Nephron (organoid): ENCODE measurements around the gene KAT7.
A peak's percentile ranks its signal among the peaks of the same experiment; 100 is the strongest.

Experiments
- H3K27ac Mint-ChIP-seq, 3 experiments: 2 replicates each; pipeline ENCODE4 v1.8.0; 2020; ENCODE audit warnings: mixed read lengths in 3 of 3, mild to moderate bottlenecking in 2 of 3, moderate library complexity in 1 of 3
- H3K27me3 Mint-ChIP-seq: 2 replicates; pipeline ENCODE4 v1.8.0; 2021; ENCODE audit warnings: low read depth, mild to moderate bottlenecking, moderate library complexity, mixed read lengths
- H3K36me3 Mint-ChIP-seq: 2 replicates; pipeline ENCODE4 v1.8.0; 2020; ENCODE audit warnings: low read depth, mixed read lengths
- H3K4me1 Mint-ChIP-seq: 2 replicates; pipeline ENCODE4 v1.8.0; 2020; ENCODE audit warnings: mixed read lengths
- H3K4me3 Mint-ChIP-seq, 3 experiments: 2 replicates each; pipeline ENCODE4 v1.8.0; 2020; ENCODE audit warnings: mild to moderate bottlenecking in 3 of 3, mixed read lengths in 3 of 3, moderate library complexity in 2 of 3
- H3K9me3 Mint-ChIP-seq: 2 replicates; pipeline ENCODE4 v1.8.0; 2020; ENCODE audit warnings: mixed read lengths
- CTCF ChIP-seq, 3 experiments: fragments of 200-600 bp; sonication (generic); IDR thresholded peaks; one replicate each; pipeline ENCODE4 v1.5.0; 2021; ENCODE audit warnings: antibody characterized with exemption in 3 of 3; ENCODE audit not compliant: unreplicated experiment in 3 of 3

KAT7 gene

GRCh38 chr17:49866882-49867413 lies 78.5 kb downstream of the KAT7 start:
- Mint-ChIP-seq H3K36me3 (no peaks in the 10 kb centered on the region), H3K27me3 (peaks cover 12% of the 10 kb centered on the region), H3K4me1 (peaks cover 13% of the 10 kb centered on the region), H3K9me3 (no peaks in the 10 kb centered on the region), H3K4me3 (no peak overlapping the region), H3K27ac (no peak overlapping the region)
- TF ChIP-seq CTCF (IDR thresholded peaks at IDR 0.05; ENCODE audit: unreplicated experiment in 3 of 3), result no peak

GRCh38 chr17:49869038-49869374 lies 80.5 kb downstream of the KAT7 start:
- peak overlapping the region in 1 of 3 experiments; percentile 23 for H3K27ac Mint-ChIP-seq
- TF ChIP-seq CTCF (IDR thresholded peaks at IDR 0.05; ENCODE audit: unreplicated experiment in 3 of 3), result no peak
- H3K4me1 Mint-ChIP-seq, result peaks cover 17% of the 10 kb centered on the region
- no peaks in the 10 kb centered on the region for H3K36me3 Mint-ChIP-seq
- H3K4me3 Mint-ChIP-seq, result no peak overlapping the region
- H3K9me3 Mint-ChIP-seq, result no peaks in the 10 kb centered on the region
- H3K27me3 Mint-ChIP-seq, result peaks cover 5% of the 10 kb centered on the region

GRCh38 chr17:49870298-49870697 lies 81.8 kb downstream of the KAT7 start:
- TF ChIP-seq CTCF (IDR thresholded peaks at IDR 0.05; ENCODE audit: unreplicated experiment in 3 of 3), result no peak
- Mint-ChIP-seq H3K9me3 (no peaks in the 10 kb centered on the region), H3K27ac (peak overlapping the region in 1 of 3 experiments; percentile 5), H3K27me3 (peaks cover 10% of the 10 kb centered on the region), H3K4me3 (no peak overlapping the region), H3K36me3 (no peaks in the 10 kb centered on the region), H3K4me1 (peaks cover 17% of the 10 kb centered on the region)

GRCh38 chr17:49871211-49871610 lies 82.7 kb downstream of the KAT7 start:
- TF ChIP-seq CTCF (IDR thresholded peaks at IDR 0.05; ENCODE audit: unreplicated experiment in 3 of 3), result no peak
- peaks cover 13% of the 10 kb centered on the region for H3K27me3 Mint-ChIP-seq
- H3K36me3 Mint-ChIP-seq, result no peaks in the 10 kb centered on the region
- H3K9me3 Mint-ChIP-seq, result no peaks in the 10 kb centered on the region
- H3K4me3 Mint-ChIP-seq, result no peak overlapping the region
- H3K4me1 Mint-ChIP-seq, result peaks cover 11% of the 10 kb centered on the region
- H3K27ac Mint-ChIP-seq, result no peak overlapping the region

- no peak for TF ChIP-seq CTCF (IDR thresholded peaks at IDR 0.05; ENCODE audit: unreplicated experiment in 3 of 3)
Observed at GRCh38 chr17:49872754-49873377, 84.4 kb downstream of the KAT7 start.

GRCh38 chr17:49873466-49873865 lies 85.0 kb downstream of the KAT7 start:
- H3K4me1 Mint-ChIP-seq, result peaks cover 10% of the 10 kb centered on the region
- no peak for TF ChIP-seq CTCF (IDR thresholded peaks at IDR 0.05; ENCODE audit: unreplicated experiment in 3 of 3)
- no peaks in the 10 kb centered on the region for H3K9me3 Mint-ChIP-seq
- H3K27ac Mint-ChIP-seq, result no peak overlapping the region
- H3K36me3 Mint-ChIP-seq, result no peaks in the 10 kb centered on the region
- peaks cover 23% of the 10 kb centered on the region for H3K27me3 Mint-ChIP-seq
- no peak overlapping the region for H3K4me3 Mint-ChIP-seq

More at GRCh38 chr17:49872754-49873377, 84.4 kb downstream of the KAT7 start:
- H3K27me3 Mint-ChIP-seq, result peaks cover 20% of the 10 kb centered on the region
- no peaks in the 10 kb centered on the region for H3K36me3 Mint-ChIP-seq
- H3K9me3 Mint-ChIP-seq, result no peaks in the 10 kb centered on the region
- peak overlapping the region in 2 of 3 experiments; percentile 23 to 38 for H3K27ac Mint-ChIP-seq
- peaks cover 11% of the 10 kb centered on the region for H3K4me1 Mint-ChIP-seq
- H3K4me3 Mint-ChIP-seq, result no peak overlapping the region
